Measurements from ENCODE around the gene HOXD10. TPM values are rescaled to one million over a fixed set of nuclear protein-coding genes. Genes with fewer than 3 reads are reported as not detected.
A peak's percentile ranks its signal among the peaks of the same experiment; 100 is the strongest.

HOXD10 gene
- total and polyA plus RNA-seq, 7 donors, result 0.23 to 46.0 (median 10.7) TPM

DNA sequence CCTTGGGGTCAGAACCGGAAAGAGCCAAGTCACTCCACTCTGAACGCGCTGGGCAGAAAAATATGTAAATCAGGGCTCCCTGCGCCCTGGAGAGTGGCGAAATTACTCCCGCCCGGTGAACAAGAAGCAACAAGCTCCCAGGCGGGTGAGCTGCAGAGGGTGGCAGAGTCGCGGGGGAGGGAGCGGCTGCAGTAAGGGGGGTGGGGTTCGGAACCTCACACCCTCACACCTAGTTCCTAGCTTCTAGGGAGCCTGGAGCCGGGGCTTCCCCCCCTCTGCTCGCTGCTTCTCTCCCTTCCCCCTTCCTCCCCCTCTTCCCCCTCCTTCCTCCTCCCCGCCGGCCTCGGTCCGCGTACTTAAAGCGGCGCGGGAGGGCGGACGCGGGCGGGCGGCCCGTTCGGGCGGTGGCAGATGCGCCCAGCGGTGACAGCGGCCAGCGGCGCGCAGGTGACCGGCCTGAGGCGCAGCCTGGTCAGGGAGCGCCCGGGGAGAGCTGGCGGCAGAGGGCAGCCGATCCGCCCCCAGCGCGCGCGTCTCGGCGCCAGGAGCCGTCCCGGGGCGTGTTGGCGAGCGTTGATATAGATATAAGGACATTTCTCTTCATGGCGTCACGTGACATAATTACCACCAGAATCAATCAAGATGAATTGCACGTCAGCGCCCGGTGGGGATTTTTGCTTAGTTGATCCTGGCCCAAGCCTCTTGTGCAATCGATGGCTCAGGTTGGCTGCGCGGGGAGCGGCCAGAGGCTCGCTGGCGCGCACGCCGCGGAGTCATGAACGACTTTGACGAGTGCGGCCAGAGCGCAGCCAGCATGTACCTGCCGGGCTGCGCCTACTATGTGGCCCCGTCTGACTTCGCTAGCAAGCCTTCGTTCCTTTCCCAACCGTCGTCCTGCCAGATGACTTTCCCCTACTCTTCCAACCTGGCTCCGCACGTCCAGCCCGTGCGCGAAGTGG, 9.7 kb upstream of the HOXD10 start, which contains the start of gene HOXD11:
Gene HOXD11 (plus strand): TSS at position 700 of the 959 bp plus-strand sequence. CDS start 76 bp downstream, at position 776.
- 2 to 5% methylated on average over 85 of the region's 85 CpGs for WGBS, 2 donors
- peaks cover 0 to 75% (median 6%) of the 10 kb centered on the region in 3 donors for H3K27me3 ChIP-seq
- peaks cover 0 to 18% (median 0%) of the 10 kb centered on the region in 4 donors for H3K36me3 ChIP-seq
- H3K27ac ChIP-seq, result peak within 1 kb of the TSS in 3 of 4 donors; percentile 92 to 96 (median 95)
- DNase-seq, result peak; percentile 92
- H3K9me3 ChIP-seq, result no peaks in the 10 kb centered on the region
- peak in 1 of 4 donors; percentile 7 for TF ChIP-seq EP300 (IDR thresholded peaks at IDR 0.05)
- TF ChIP-seq POLR2A (IDR thresholded peaks at IDR 0.05), result peak; percentile 8 to 68
- peak; percentile 60 to 78 (median 66) for TF ChIP-seq POLR2AphosphoS5 (IDR thresholded peaks at IDR 0.05)
- TF ChIP-seq CTCF (IDR thresholded peaks at IDR 0.05), result no peak
- H3K4me3 ChIP-seq, result peak within 1 kb of the TSS; percentile 59 to 65 (median 60)
- intact Hi-C loops (cut with DNase I), result no loop called here
- H3K4me1 ChIP-seq, result peaks cover 0 to 65% (median 47%) of the 10 kb centered on the region in 4 donors

DNA sequence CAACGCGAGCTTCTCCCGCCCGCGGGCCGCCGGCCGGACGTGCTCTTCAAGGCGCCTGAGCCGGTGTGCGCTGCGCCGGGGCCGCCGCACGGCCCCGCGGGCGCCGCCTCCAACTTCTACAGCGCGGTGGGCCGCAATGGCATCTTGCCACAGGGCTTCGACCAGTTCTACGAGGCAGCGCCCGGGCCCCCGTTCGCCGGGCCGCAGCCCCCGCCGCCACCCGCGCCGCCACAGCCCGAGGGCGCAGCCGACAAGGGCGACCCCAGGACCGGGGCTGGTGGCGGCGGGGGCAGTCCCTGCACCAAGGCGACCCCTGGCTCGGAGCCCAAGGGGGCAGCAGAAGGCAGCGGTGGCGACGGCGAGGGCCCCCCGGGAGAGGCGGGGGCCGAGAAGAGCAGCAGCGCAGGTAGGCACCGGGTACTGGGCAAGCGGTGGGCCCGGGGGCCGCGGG, 8.8 kb upstream of the HOXD10 start:
- peak; percentile 64 for DNase-seq
- Histone ChIP-seq H3K27me3 (peaks cover 0 to 76% (median 6%) of the 10 kb centered on the region in 3 donors), H3K36me3 (peaks cover 0 to 18% (median 0%) of the 10 kb centered on the region in 4 donors), H3K4me1 (peaks cover 0 to 74% (median 54%) of the 10 kb centered on the region in 4 donors), H3K27ac (peak overlapping the region in 3 of 4 donors; percentile 92 to 96 (median 95)), H3K4me3 (peak overlapping the region; percentile 51 to 65 (median 60)), H3K9me3 (no peaks in the 10 kb centered on the region)
- 3% methylated on average over 59 of the region's 59 CpGs for WGBS, 2 donors
- no peak for TF ChIP-seq POLR2A (IDR thresholded peaks at IDR 0.05)
- TF ChIP-seq POLR2AphosphoS5 (IDR thresholded peaks at IDR 0.05), result no peak
- no peak for TF ChIP-seq CTCF (IDR thresholded peaks at IDR 0.05)
- TF ChIP-seq EP300 (IDR thresholded peaks at IDR 0.05), result no peak
- intact Hi-C loops (cut with DNase I), result no loop called here

GRCh38 chr2:176109192-176109901, 7.2 kb upstream of the HOXD10 start:
- intact Hi-C loops (cut with DNase I), result no loop called here
- TF ChIP-seq POLR2AphosphoS5 (IDR thresholded peaks at IDR 0.05) (no peak), CTCF (IDR thresholded peaks at IDR 0.05) (no peak), POLR2A (IDR thresholded peaks at IDR 0.05) (no peak), EP300 (IDR thresholded peaks at IDR 0.05) (no peak)
- Histone ChIP-seq H3K4me3 (peak overlapping the region; percentile 51 to 65 (median 60)), H3K9me3 (no peaks in the 10 kb centered on the region), H3K36me3 (peaks cover 0 to 18% (median 0%) of the 10 kb centered on the region in 4 donors), H3K4me1 (peaks cover 0 to 72% (median 46%) of the 10 kb centered on the region in 4 donors), H3K27ac (peak overlapping the region in 3 of 4 donors; percentile 92 to 96 (median 95)), H3K27me3 (peaks cover 0 to 77% (median 6%) of the 10 kb centered on the region in 3 donors)
- DNase-seq, result no peak
- WGBS, 2 donors, result 31 to 53% methylated on average over 26 of the region's 26 CpGs

DNA sequence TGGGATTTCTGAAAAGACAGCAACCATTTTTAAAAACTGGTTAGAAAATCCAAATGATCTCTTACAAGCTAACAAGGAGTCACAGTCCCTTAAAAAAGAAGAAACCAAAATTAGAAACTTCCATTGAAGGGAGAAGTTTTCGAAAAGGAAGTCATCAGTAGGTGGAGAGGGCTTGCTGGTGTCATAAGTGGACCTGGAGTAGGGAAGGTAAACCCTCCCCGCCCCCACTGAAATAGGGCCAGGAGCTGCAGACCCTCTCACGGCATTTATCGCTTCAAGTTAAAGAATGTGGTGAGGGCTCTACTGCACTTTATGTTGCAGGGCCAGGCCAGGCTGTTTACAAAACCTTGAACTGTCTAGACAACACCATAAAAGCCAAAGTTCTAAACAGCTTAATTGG, 6.6 kb upstream of the HOXD10 start:
- no peaks in the 10 kb centered on the region for H3K9me3 ChIP-seq
- H3K4me3 ChIP-seq, result no peak overlapping the region
- no peak for DNase-seq
- peaks cover 0 to 76% (median 5%) of the 10 kb centered on the region in 3 donors for H3K27me3 ChIP-seq
- TF ChIP-seq POLR2AphosphoS5 (IDR thresholded peaks at IDR 0.05), result no peak
- intact Hi-C loops (cut with DNase I), result no loop called here
- H3K36me3 ChIP-seq, result peaks cover 0 to 18% (median 0%) of the 10 kb centered on the region in 4 donors
- peak overlapping the region in 1 of 4 donors; percentile 92 for H3K27ac ChIP-seq
- WGBS, 2 donors, result 43 to 51% methylated on average over 4 of the region's 4 CpGs
- H3K4me1 ChIP-seq, result peaks cover 0 to 74% (median 44%) of the 10 kb centered on the region in 4 donors
